Neuronal stem cell (in vitro differentiated cells): ENCODE measurements around the gene CLCN4.

Source experiments
- DNase-seq: peaks from one replicate; pipeline ENCODE4 v3.0.0-alpha.2; 2013; ENCODE audit warnings: low spot score
- H2AFZ ChIP-seq: one replicate; pipeline ENCODE4 v1.6.1; 2013; ENCODE audit warnings: mild to moderate bottlenecking, low read length, inconsistent platforms
- H2AK5ac ChIP-seq: 2 replicates; pipeline ENCODE4 v1.6.1; 2013; ENCODE audit warnings: low read depth, mild to moderate bottlenecking, inconsistent platforms, low read length, moderate library complexity, mixed read lengths
- H2BK120ac ChIP-seq: 2 replicates; pipeline ENCODE4 v1.6.1; 2013; ENCODE audit warnings: low read depth, mild to moderate bottlenecking, inconsistent platforms, low read length, moderate library complexity, mixed read lengths
- H2BK12ac ChIP-seq: one replicate; pipeline ENCODE4 v1.6.1; 2013; ENCODE audit warnings: low read length, inconsistent platforms
- H2BK15ac ChIP-seq: 2 replicates; pipeline ENCODE4 v1.6.1; 2013; ENCODE audit warnings: mild to moderate bottlenecking, low read length, inconsistent platforms, mixed read lengths
- H2BK5ac ChIP-seq: one replicate; pipeline ENCODE4 v1.6.1; 2013; ENCODE audit warnings: inconsistent platforms, mild to moderate bottlenecking, low read length, moderate library complexity
- H3K14ac ChIP-seq: one replicate; pipeline ENCODE4 v1.6.1; 2013; ENCODE audit warnings: low read length, inconsistent platforms
- H3K18ac ChIP-seq: 2 replicates; pipeline ENCODE4 v1.6.1; 2013; ENCODE audit warnings: low read length, inconsistent platforms
- H3K23ac ChIP-seq: 2 replicates; pipeline ENCODE4 v1.6.1; 2013; ENCODE audit warnings: low read depth, mild to moderate bottlenecking, mixed read lengths, low read length, inconsistent platforms; ENCODE audit not compliant: poor library complexity
- H3K27ac ChIP-seq: replicated peaks from 3 replicates; pipeline ENCODE4 v1.5.1; 2013; ENCODE audit warnings: low read length, inconsistent platforms
- H3K27me3 ChIP-seq, 3 experiments: 2 replicates each; pipeline ENCODE4 v1.6.1; 2013; ENCODE audit warnings: low read length in 3 of 3, mild to moderate bottlenecking in 2 of 3, inconsistent platforms in 1 of 3, low read depth in 1 of 3, mixed read lengths in 1 of 3, moderate library complexity in 1 of 3; ENCODE audit not compliant: control insufficient read depth in 3 of 3, insufficient read depth in 3 of 3
- H3K36me3 ChIP-seq, 2 donors: replicated peaks in 1 of 2; 2 replicates each; pipeline ENCODE4 v1.6.1; 2013; ENCODE audit warnings: low read length in 2 of 2; ENCODE audit not compliant: control insufficient read depth in 2 of 2, insufficient read depth in 2 of 2
- H3K4ac ChIP-seq: 2 replicates; pipeline ENCODE4 v1.6.1; 2013; ENCODE audit warnings: inconsistent platforms, mild to moderate bottlenecking, low read length, moderate library complexity
- H3K4me1 ChIP-seq, 2 donors: 1 replicate in 1 of 2; 2 replicates in 1 of 2; pipeline ENCODE4 v1.6.1; 2013; ENCODE audit warnings: low read length in 2 of 2, low read depth in 1 of 2; ENCODE audit not compliant: control insufficient read depth in 2 of 2, insufficient read depth in 1 of 2
- H3K4me2 ChIP-seq: one replicate; pipeline ENCODE4 v1.6.1; 2013; ENCODE audit warnings: mild to moderate bottlenecking, low read length, inconsistent platforms; ENCODE audit not compliant: insufficient read depth, poor library complexity, severe bottlenecking
- H3K4me3 ChIP-seq, 2 donors: 2 replicates each; pipeline ENCODE4 v1.5.1; 2013; ENCODE audit warnings: low read length in 2 of 2, mild to moderate bottlenecking in 2 of 2, inconsistent platforms in 1 of 2, moderate library complexity in 1 of 2
- H3K79me1 ChIP-seq: one replicate; pipeline ENCODE4 v1.6.1; 2013; ENCODE audit warnings: low read depth, mild to moderate bottlenecking, inconsistent platforms, low read length, moderate library complexity
- H3K9ac ChIP-seq: one replicate; pipeline ENCODE4 v1.6.1; 2013; ENCODE audit warnings: mild to moderate bottlenecking, low read depth, low read length, inconsistent platforms; ENCODE audit not compliant: poor library complexity
- H3K9me3 ChIP-seq, 2 donors: replicated peaks in 1 of 2; 2 replicates each; pipeline versions ENCODE3 to v1.6.1; 2013; ENCODE audit warnings: low read length in 2 of 2, mild to moderate bottlenecking in 2 of 2, inconsistent platforms in 1 of 2, low read depth in 1 of 2, mixed read lengths in 1 of 2, moderate library complexity in 1 of 2; ENCODE audit not compliant: control insufficient read depth in 2 of 2, insufficient read depth in 1 of 2
- H4K8ac ChIP-seq: one replicate; pipeline ENCODE4 v1.6.1; 2013; ENCODE audit warnings: low read depth, mild to moderate bottlenecking, inconsistent platforms, low read length, moderate library complexity
- H4K91ac ChIP-seq: one replicate; pipeline ENCODE4 v1.6.1; 2013; ENCODE audit warnings: low read length, low read depth, mild to moderate bottlenecking, inconsistent platforms; ENCODE audit not compliant: poor library complexity
- WGBS, 2 donors: extraction: QIAGEN DNeasy Blood & Tissue Kit; methylation state at CpG; one replicate each; pipeline ENCODE4 v1.1.7; 2013; ENCODE audit warnings: missing lambda C conversion rate in 2 of 2, mixed read lengths in 1 of 2; ENCODE audit not compliant: insufficient read length in 2 of 2, insufficient replicate concordance in 1 of 2; ENCODE audit errors: extremely low coverage in 2 of 2; 5-methylcytosine and 5-hydroxymethylcytosine counted together

The CLCN4 gene

GRCh38 chrX:10128386-10128785, 28.4 kb upstream of the CLCN4 start:
- Histone ChIP-seq H3K4me2 (no peak overlapping the region), H3K27me3 (no peaks in the 10 kb centered on the region), H2BK12ac (no peak overlapping the region), H3K4me1 (peaks cover 2 to 3% of the 10 kb centered on the region in 2 donors), H3K27ac (no peak overlapping the region), H3K14ac (no peak overlapping the region), H2BK5ac (no peak overlapping the region), H2BK120ac (no peak overlapping the region), H4K8ac (no peak overlapping the region), H2BK15ac (no peak overlapping the region), H3K79me1 (peaks cover 3% of the 10 kb centered on the region), H3K18ac (no peak overlapping the region), H2AFZ (no peak overlapping the region), H4K91ac (no peak overlapping the region), H3K23ac (no peak overlapping the region), H3K36me3 (peaks cover 13 to 60% of the 10 kb centered on the region in 2 donors), H3K4ac (no peak overlapping the region), H2AK5ac (no peak overlapping the region), H3K9ac (no peak overlapping the region), H3K9me3 (peaks cover 0 to 20% of the 10 kb centered on the region in 2 donors), H3K4me3 (no peak overlapping the region)
- WGBS, 2 donors = no CpG with 5 or more reads among the region's 17 CpGs
- DNase-seq = no peak

- no CpG with 5 or more reads among the region's 12 CpGs for WGBS, 2 donors
These were observed 27.5 kb upstream of the CLCN4 start for GRCh38 chrX:10129229-10129628.

GRCh38 chrX:10130354-10130753, 26.4 kb upstream of the CLCN4 start:
- no peak overlapping the region for H2BK12ac ChIP-seq
- H3K4me1 ChIP-seq = peaks cover 2 to 3% of the 10 kb centered on the region in 2 donors
- H4K91ac ChIP-seq = no peak overlapping the region
- H3K27ac ChIP-seq = no peak overlapping the region
- H3K79me1 ChIP-seq = no peaks in the 10 kb centered on the region
- H4K8ac ChIP-seq = no peak overlapping the region
- H2AFZ ChIP-seq = no peak overlapping the region
- no peak for DNase-seq
- no peak overlapping the region for H3K4ac ChIP-seq
- H3K4me3 ChIP-seq = no peak overlapping the region
- H3K27me3 ChIP-seq = no peaks in the 10 kb centered on the region
- no peak overlapping the region for H2BK15ac ChIP-seq
- H3K4me2 ChIP-seq = no peak overlapping the region
- H3K18ac ChIP-seq = no peak overlapping the region
- peaks cover 15 to 65% of the 10 kb centered on the region in 2 donors for H3K36me3 ChIP-seq
- no CpG with 5 or more reads among the region's 3 CpGs for WGBS, 2 donors
- H3K23ac ChIP-seq = no peak overlapping the region
- H3K14ac ChIP-seq = no peak overlapping the region
- no peak overlapping the region for H2AK5ac ChIP-seq
- peaks cover 0 to 25% of the 10 kb centered on the region in 2 donors for H3K9me3 ChIP-seq
- no peak overlapping the region for H2BK5ac ChIP-seq
- H2BK120ac ChIP-seq = no peak overlapping the region
- H3K9ac ChIP-seq = no peak overlapping the region

More at GRCh38 chrX:10129229-10129628, 27.5 kb upstream of the CLCN4 start:
- Histone ChIP-seq H3K4ac (no peak overlapping the region), H3K14ac (no peak overlapping the region), H2BK120ac (no peak overlapping the region), H3K27me3 (no peaks in the 10 kb centered on the region), H4K8ac (no peak overlapping the region), H3K79me1 (peaks cover 3% of the 10 kb centered on the region), H3K9me3 (peaks cover 0 to 25% of the 10 kb centered on the region in 2 donors), H2BK12ac (no peak overlapping the region), H4K91ac (no peak overlapping the region), H2BK5ac (no peak overlapping the region), H3K4me2 (no peak overlapping the region), H2BK15ac (no peak overlapping the region), H2AK5ac (no peak overlapping the region), H3K9ac (no peak overlapping the region), H2AFZ (no peak overlapping the region), H3K23ac (no peak overlapping the region), H3K36me3 (peaks cover 13 to 64% of the 10 kb centered on the region in 2 donors), H3K4me1 (peaks cover 2 to 3% of the 10 kb centered on the region in 2 donors), H3K4me3 (no peak overlapping the region), H3K18ac (no peak overlapping the region), H3K27ac (no peak overlapping the region)
- no peak for DNase-seq

GRCh38 chrX:10133980-10134676, 22.6 kb upstream of the CLCN4 start:
- H3K79me1 ChIP-seq = no peaks in the 10 kb centered on the region
- H3K4me3 ChIP-seq = no peak overlapping the region
- H2BK12ac ChIP-seq = no peak overlapping the region
- no CpG with 5 or more reads among the region's 20 CpGs for WGBS, 2 donors
- no peak overlapping the region for H3K4me2 ChIP-seq
- H2BK15ac ChIP-seq = no peak overlapping the region
- no peak overlapping the region for H3K9ac ChIP-seq
- DNase-seq = no peak
- H2BK120ac ChIP-seq = no peak overlapping the region
- H3K36me3 ChIP-seq = peaks cover 10 to 60% of the 10 kb centered on the region in 2 donors
- H3K4me1 ChIP-seq = peaks cover 2 to 3% of the 10 kb centered on the region in 2 donors
- no peak overlapping the region for H2AFZ ChIP-seq
- H4K8ac ChIP-seq = no peak overlapping the region
- H2AK5ac ChIP-seq = no peak overlapping the region
- H4K91ac ChIP-seq = no peak overlapping the region
- no peak overlapping the region for H3K27ac ChIP-seq
- no peaks in the 10 kb centered on the region for H3K27me3 ChIP-seq
- H3K23ac ChIP-seq = no peak overlapping the region
- H3K18ac ChIP-seq = no peak overlapping the region
- peaks cover 0 to 25% of the 10 kb centered on the region in 2 donors for H3K9me3 ChIP-seq
- no peak overlapping the region for H3K4ac ChIP-seq
- no peak overlapping the region for H3K14ac ChIP-seq
- H2BK5ac ChIP-seq = no peak overlapping the region
